ENCODE data around the gene CYTH4.

GRCh38 chr22:37305887-37306286, 23.6 kb downstream of the CYTH4 start:
- TF ChIP-seq CTCF (optimal IDR thresholded peaks at IDR 0.05 in 1 of 3, IDR thresholded peaks at IDR 0.05 in 1 of 3, conservative IDR thresholded peaks at IDR 0.05 in 1 of 3; ENCODE audit: extremely low read depth in 1 of 3, insufficient read depth in 2 of 3, low read length in 3 of 3): no peak
- no peak for TF ChIP-seq EZH2 (IDR thresholded peaks at IDR 0.05; ENCODE audit: low read length)
